ENCODE data around the gene RPL26.

GRCh38 chr17:8398980-8399379 lies 16.0 kb upstream of the RPL26 start:
- no peak for TF ChIP-seq ZC3H10 (CRISPR knock-in tag; IDR thresholded peaks at IDR 0.05)
- no peak for TF ChIP-seq PATZ1 (CRISPR knock-in tag; IDR thresholded peaks at IDR 0.05; ENCODE audit: borderline replicate concordance)
- TF ChIP-seq ZNF8 (CRISPR knock-in tag; IDR thresholded peaks at IDR 0.05): no peak

Measured in SK-N-SH treated with all-trans-retinoic acid at 6 μM for 48 hours (cell line).